Measurements from ENCODE around the gene ARHGEF7.

Gene ARHGEF7

DNA sequence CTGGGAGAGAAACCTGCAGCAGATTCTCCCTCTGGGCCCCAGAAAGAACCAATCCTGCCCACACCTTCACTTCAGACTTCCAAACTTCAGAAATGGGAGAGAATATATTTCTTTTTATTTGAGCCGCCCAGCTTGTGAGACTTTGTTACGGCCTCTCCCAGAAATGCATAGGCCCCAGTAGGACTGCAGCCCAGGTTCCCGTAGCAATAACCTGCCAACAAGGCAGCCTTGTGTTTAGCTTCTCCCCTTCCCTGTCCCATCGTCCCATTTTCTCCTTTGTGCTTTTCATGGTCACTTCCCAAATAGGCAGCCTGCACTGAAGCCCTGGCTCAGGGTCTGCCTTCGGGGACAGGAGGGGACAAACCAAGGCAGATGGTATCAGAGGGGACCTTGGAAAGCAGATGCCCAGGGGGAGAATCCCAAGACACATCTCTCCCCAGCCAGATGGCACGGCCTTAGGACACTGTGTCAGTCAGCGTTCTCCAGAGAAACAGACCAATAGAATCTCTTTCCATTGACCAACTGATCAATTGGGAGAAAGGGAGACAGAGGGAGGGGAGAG lies 3.7 kb upstream of the ARHGEF7 start:
- DNase-seq (ENCODE audit: low read depth in 2 of 3, low spot score in 1 of 3) = no peak

DNA sequence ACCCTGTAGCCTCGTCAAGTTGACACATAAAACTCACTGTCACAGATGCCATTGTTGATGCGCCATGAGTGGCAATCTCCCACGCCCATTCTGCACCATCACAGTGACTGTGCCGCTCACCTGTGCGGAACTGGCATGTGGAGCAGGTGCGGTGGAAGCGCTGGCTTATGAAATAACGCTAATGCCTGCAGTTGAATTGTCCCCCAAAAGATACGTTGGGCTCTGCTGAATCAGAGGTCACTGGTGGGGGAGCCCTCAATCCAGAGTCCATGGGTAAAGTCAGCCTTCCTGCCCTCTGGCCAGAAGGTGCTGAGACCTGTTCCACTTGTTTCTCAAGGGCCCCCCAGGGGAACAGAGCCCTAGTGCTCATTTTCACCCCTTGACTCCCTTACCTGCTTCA lies 2.9 kb upstream of the ARHGEF7 start:
- no peak for DNase-seq (ENCODE audit: low read depth in 2 of 3, low spot score in 1 of 3)

DNA sequence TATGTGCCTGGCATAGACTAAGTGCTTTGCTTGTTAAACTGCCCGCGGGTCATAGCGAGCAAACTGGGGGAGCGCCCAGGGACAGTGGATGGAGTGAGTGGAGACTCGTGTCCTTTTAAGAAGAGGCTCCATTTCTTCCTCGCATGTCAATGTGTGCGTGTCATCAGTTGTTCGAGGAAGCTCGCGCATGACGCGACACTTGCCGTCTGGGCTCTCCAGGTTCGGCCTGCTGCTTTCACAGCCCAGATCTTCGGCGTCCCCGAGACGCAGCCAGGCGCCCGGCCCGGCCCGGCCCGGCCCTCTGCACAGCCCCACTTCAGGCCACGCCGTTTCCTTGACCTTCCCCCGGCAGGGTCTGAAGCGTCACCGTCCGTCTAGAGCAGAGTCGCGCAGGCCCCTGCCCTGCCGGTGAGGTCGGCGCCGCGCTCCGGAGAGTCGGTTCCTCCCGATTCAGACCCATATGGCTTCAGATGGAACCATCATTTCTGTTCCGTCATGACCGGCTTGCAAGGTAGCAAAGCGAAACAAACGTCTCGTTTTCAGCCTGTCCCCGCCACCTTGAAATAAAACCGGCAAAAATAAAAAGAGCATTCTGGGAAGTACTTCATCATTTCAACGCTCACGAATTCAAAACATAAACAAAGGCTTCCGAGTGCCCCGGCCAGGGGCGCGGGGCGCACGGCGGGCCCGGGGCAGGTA lies 599 bp upstream of the ARHGEF7 start:
- no peak for DNase-seq (ENCODE audit: low read depth in 2 of 3, low spot score in 1 of 3)

DNA sequence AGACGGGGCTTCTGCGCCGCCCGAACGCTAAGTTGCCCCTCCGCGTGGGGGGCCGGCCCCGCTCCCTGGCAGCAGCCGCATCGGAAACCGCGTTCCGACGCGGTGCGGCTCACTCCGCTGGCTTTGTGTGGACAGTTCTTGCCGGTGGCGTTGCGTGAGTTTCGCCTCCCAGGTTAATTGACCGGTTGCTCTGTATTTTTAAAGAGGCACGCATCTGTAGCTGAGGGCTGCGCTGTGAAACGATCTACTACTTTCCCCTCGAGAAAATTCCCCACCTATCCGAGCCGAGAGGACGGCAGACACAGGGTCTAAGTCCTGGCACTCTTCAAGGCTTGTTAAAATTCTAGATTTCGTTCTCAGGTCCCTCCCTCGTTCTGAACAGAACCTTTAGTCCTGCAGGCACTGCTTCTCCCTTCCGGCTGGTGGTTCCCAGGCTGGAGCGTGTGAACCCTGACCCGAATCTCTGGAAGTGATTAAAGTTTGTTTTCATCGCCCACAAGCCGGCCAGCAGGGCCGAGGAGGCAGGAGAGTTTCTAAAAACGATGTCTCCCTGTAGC lies 933 bp downstream of the ARHGEF7 start:
- DNase-seq (ENCODE audit: low read depth in 2 of 3, low spot score in 1 of 3) = no peak

DNA sequence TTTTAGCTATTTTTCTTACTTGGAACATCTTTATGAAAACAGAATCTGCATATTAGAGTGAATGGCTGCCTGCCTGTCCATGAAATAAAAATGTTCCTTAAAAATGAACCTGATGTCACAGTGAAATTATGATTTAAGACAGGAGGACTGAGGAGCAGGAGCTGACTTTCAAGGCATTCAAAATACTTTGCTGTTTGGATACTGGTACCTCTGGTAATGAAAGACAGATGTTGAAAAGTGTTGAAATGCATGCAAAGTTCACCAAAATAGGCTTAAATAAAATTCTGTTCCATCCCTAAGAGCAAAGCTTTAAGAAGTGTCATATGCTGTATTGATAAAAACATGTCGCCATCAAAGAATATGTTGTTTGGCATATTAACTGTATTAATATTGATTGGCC lies 1.7 kb downstream of the ARHGEF7 start:
- no peak for DNase-seq (ENCODE audit: low read depth in 2 of 3, low spot score in 1 of 3)

DNA sequence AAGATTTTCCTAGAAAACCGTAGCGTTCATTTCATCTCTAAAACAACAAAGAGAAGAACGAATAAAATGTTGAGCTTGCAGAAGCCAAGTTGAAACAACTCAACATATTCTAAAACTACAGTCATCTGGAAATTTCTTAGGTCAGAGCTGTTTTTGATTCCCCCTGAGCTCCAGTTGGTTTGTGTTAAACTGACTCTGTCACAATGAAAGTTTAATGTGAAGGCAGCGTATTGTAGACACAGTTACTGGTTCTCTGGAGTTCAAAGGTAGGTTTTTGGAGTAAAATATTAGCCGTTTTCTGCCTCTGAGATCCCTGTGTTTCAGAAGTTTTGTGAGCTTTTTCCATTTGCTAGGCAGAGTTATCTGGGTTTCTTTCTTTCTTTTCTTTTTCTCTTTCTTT lies 2.2 kb downstream of the ARHGEF7 start:
- DNase-seq (ENCODE audit: low read depth in 2 of 3, low spot score in 1 of 3) = no peak

DNA sequence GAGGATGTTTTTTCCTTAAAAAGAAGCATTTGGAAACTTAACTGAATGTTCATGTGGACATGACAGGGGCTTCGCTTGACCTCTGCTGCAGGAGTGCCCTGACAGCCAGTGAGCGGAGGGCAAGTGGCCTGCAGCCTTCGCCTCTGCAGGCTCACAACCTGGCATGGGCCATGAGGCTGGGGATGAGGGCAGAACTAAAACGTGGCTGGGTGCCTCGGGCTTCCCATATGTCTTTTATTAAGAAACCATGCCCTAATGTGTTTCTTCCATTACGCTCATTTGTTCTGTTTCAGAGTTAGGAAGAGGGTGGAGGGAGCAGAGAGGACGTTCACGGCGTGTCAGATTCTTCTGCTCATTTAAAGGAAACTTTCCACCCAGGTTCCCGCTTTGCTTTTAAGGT lies 2.9 kb downstream of the ARHGEF7 start:
- no peak for DNase-seq (ENCODE audit: low read depth in 2 of 3, low spot score in 1 of 3)

DNA sequence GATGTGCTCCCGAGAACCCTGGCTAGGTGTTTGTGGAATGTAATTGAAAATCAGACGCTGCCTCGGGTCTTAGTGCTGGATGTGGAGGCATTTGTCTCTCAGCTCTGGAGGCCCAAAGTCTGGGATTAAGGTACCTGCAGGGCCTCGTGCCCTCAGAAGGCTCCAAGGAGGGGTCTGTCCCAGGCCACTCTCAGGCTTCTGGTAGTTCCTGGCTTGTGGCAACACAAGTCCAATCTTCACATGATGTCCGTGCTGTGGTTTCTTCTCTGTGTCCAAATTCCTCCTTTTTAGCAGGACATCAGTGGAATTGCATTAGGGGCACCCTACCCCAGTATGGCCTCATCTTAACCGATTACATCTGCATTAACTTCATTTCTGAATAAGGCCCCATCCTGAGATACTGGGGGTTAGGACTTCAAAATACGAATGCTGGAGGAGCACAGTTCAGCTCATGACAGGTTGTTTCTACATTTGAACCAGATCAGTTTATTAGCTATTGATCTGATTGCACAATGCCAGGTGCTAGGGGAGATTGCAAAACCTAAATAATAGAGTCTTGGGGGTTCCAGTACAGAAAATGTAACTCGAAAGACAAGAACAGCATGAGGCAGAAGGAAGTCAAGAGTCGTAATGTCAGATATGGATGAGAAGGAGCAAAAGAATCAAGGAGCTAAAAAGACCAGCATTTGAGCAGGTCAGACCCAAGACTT lies 3.9 kb downstream of the ARHGEF7 start:
- DNase-seq (ENCODE audit: low read depth in 2 of 3, low spot score in 1 of 3) = no peak

DNA sequence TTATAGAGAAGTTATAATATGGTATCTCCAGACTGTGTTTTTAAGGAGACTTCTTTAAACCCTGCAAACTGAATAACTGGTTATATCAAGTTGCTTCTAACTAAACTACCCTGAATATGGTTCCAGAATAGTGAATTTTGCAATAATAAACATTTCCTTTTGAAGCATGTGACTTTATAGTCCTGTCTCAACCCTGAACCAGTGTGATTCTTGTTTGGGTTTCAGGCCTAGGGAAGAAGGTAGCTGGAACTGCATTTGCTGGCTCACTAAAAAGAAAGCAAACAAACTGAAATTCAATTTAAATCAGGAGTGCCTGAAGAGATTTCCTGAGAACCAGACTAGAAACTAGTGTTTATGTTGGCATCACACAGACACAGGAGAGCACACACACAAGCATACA lies 4.9 kb downstream of the ARHGEF7 start:
- DNase-seq (ENCODE audit: low read depth in 2 of 3, low spot score in 1 of 3) = no peak

DNA sequence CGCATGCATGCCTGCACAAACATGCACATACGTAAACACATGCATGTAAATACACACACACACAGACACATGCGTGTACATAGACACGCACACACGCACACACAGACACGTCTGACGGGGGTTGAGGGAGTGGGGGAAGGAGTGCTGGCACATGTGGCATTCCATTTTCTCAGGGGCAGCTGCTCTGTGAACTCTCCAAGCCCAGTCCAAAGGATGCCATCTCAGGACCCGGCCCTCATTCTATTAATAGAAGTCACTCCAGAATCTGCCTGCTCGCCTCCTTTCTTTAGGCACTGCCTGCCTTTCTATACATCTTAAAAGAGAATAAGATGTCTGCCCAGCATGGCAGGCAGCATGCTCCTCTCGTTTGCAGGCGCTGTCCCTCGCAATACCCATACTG lies 5.3 kb downstream of the ARHGEF7 start:
- DNase-seq (ENCODE audit: low read depth in 2 of 3, low spot score in 1 of 3) = no peak

DNA sequence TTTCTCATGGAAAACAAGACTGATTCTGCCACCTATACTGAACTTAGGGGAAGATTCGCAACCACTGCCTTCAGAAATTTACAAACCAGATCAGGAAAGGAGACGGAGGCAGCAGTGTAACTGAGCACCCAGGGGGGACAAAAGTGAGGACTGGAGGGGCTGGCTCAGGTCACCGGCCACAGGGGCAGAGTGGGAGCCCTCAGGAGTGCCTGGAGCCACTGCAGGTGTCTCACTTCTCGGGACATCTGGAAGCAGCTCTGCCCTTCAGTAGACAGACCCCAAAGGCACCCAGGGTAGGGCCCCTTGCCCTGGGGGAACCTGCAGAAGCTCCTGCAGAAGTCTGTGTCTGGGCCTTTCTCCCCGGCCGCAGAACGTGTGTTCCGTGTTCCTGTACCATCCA lies 5.8 kb downstream of the ARHGEF7 start:
- no peak for DNase-seq (ENCODE audit: low read depth in 2 of 3, low spot score in 1 of 3)

DNA sequence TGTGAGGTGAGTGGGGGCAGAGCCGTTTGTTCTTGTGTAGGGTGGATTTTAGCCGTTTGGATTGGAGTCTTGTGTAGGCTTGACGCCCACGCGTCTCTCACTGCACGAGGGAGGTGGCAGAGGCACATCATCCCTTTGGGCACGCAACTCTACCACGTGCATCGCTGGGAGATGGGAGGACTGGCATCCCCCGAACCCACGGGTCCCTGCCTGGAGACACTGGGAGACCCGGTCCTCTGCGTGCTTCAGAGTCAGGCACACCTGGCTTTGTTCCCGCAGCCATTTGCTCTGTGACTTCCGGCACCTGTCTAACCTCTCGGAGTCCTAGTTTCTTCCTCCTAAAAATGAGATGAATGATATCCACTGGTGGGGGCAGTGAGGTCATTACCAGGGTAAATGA lies 6.4 kb downstream of the ARHGEF7 start:
- DNase-seq (ENCODE audit: low read depth in 2 of 3, low spot score in 1 of 3) = no peak

DNA sequence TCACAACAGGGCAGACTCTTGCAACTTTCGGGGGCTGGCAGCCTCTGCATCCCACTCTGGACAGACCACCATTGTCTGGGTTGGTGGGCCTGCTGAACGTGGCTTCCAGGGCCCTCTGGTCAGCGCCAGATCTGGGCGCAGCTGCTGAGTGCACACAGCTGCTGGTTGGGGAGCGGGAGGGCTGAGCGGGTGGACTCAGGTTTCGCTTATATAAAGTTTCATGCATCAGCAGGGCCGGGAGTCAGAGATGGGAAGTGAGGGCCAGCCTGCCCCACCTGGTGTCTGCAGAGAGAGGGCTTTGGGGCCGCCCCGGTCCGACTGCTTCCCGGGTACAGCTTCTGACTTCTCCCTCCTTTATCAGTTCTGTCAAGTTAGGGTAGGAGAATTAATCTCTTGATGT lies 6.9 kb downstream of the ARHGEF7 start:
- no peak for DNase-seq (ENCODE audit: low read depth in 2 of 3, low spot score in 1 of 3)

DNA sequence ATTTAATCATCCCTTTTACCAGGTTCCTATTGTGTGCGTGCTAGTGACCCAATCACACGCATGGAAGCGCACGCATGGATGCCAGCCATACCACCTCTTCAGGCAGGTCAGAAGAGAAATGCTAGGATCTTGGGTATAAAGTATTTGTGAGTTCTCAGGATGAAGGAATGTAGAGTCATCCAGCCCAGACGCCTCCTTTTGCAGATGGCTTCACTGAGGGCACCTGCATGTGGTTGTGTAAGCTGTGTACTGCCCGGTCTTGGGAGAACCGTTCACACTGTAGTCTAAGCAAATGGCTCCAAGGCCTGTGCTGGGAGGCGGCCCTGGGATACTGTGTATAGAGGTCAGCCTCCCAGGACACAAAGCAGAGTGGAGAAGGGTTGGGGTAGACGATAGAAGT lies 7.5 kb downstream of the ARHGEF7 start:
- DNase-seq (ENCODE audit: low read depth in 2 of 3, low spot score in 1 of 3) = no peak

DNA sequence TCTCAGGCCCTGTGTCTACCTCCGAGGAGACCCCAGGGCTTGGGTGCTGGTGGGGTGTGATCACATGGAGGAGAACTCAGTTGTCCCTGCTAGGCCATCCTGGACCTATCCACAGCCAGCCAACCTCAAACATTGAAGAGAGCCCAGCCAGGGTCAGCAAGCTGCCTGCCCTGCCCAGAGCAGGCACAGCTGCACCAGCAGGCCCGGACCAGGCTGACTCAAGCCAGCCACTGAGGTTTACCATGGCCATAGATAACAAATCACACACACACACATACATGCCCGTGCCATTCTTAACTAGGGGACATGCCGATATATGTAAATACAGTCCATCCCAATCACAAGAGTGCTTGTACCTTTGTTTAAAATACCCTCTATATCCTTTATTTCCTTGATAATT lies 8.1 kb downstream of the ARHGEF7 start:
- DNase-seq (ENCODE audit: low read depth in 2 of 3, low spot score in 1 of 3) = no peak

DNA sequence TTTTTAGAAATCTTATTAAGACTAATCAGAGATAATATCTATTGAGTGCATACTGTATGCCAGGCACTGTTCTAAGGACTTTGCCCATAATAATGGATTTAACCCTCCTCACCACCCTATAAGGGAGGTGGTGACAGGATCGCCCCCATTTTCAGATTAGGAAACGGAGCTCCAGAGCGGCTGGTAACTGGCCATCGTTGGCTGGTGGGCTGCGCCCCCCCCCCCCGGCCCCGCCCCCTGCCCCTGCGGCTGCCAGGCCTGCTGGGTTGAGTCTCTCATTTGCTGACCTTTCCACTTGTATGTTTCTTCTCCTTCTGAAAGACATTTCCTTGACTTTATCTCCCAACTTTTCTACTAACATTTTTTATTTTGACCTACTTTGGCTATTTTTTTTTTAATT lies 8.5 kb downstream of the ARHGEF7 start:
- DNase-seq (ENCODE audit: low read depth in 2 of 3, low spot score in 1 of 3) = no peak

DNA sequence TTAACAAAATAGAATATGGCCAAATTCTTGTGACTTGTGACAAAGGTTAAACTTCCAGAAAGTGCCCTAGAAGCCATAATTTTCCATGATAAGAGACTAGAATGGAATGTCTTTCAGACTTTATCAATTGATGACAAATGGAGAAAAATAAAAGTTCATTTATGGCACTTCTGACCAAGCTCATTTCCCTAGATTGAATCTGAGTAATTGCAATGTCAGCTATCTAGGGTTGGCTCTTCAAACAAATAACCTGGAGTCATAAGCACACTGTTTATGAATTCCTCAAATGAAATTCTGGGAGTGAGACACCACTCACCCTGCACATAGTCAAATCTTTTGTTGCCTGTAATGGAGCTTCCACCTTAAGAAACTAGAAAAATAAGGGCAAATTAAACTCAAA lies 11.4 kb downstream of the ARHGEF7 start:
- DNase-seq (ENCODE audit: low read depth in 2 of 3, low spot score in 1 of 3) = no peak

DNA sequence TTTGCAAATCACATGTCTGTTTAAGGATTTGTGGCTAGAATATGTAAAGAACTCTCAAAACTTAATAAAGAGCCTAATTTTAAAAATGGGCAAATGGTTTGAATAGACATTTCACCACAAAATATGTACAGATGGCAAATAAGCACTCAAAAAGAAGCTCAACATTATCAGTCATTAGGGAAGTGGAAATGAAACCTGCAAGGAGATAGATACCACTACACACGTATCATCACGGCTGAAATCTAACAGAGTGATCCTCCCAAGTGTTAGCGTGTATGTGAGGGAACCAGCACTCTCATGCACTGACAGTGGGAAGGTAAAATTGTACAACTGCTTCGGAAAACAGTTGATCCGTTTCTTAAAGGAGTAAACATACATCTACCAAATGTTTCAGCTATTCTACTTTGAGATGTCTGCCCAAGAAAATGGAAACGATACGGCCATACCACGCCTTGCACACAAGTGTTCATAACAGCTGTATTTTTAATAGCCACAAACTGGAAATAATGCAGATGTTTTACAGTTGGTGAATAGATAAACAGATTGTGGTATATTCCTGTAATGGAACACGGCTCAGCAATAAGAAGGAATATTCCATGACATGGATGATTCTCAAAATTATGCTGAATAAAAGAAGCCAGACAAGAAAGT lies 14.5 kb downstream of the ARHGEF7 start:
- no peak for DNase-seq (ENCODE audit: low read depth in 2 of 3, low spot score in 1 of 3)

DNA sequence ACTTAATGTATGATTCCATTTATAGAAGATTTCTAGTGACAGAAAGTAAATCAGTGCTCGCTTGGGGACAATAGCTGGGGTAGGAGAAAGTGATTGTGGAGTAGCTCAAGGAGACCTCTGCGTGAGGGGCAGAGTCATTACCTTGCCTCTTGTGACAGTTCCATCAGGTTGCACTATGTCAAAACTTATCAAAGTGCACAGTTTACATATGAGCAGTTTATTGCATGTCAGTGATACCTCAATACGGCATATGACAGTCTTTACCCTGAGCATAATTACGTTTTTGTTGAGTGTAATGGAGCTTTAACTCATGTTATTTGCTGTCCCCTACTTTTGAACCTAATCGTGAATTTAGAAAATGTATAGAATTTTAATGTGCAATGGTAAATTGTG lies 15.0 kb downstream of the ARHGEF7 start:
- no peak for DNase-seq (ENCODE audit: low read depth in 2 of 3, low spot score in 1 of 3)

DNA sequence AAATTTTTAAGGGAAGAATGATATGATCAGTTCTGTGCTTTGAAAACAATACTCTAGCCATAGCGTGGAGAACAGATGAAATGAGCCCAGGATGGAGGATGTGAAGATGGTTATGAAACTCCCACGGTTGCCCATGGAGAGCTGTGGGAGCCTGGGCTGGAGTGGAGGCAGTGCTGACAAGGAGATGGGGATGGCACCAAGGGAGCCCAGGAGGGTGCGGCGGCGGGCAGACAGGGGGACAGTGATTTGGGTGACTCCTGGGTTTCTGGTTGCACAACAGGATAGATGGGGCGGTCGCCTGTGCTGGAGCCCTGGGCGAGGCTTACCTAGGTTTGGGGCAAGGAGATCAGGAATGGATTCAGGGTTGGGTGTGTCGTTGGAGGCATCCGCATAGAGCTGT lies 15.9 kb downstream of the ARHGEF7 start:
- DNase-seq (ENCODE audit: low read depth in 2 of 3, low spot score in 1 of 3) = no peak

DNA sequence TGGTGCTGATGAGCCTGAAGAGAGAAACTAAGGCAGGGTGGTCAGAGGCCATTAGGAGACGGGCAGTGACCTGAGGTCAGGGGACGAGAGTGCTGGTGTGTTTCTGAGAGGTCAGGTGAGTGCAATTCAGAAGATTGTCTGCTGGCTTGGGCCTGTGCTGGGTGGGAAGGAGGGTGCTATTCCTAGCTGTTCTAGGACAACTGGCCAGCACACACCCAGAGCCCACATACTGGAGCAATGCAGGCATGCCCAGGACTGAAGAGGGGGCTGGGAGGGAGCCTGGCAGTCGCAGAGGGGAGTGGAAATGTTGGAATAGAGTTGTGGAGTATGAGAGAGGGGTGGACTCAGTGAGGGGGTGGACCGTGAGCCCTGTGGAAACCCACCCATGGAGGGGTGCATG lies 16.5 kb downstream of the ARHGEF7 start:
- no peak for DNase-seq (ENCODE audit: low read depth in 2 of 3, low spot score in 1 of 3)

DNA sequence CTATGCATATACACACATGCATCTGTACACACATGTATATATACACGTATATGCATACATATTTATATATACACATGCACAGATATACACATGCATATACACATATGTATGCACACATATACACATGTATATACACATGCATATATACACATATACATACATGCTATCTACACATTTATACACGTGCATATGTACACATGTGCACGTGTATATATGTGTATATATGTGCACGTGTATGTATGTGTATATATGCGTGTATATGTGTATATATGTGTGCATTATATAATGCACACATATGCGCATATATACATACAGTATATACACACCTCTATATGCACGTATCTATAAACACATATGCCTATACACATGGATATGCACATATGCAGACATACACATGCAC lies 17.8 kb downstream of the ARHGEF7 start:
- DNase-seq (ENCODE audit: low read depth in 2 of 3, low spot score in 1 of 3) = no peak
